Hematopoietic multipotent progenitor cell treated with erythropoietin and hydrocortisone succinate and interleukin-3 and kit ligand, for 15 days (in vitro differentiated cells): ENCODE measurements around the gene RAC3.
"Not testable (repeated sequence)": the region's sequence is repeated elsewhere in the genome, so short reads cannot be mapped to it uniquely, and the experiment has no call there.

Experiments used
- DNase-seq: peaks from one replicate; pipeline ENCODE4 v3.0.0-alpha.2; 2015; ENCODE audit warnings: low spot score

The RAC3 gene

GRCh38 chr17:82023447-82024241 is 7.8 kb upstream of the RAC3 start:
- DNase-seq, result no peak

GRCh38 chr17:82024859-82025258 is 6.6 kb upstream of the RAC3 start:
- no peak for DNase-seq

GRCh38 chr17:82025401-82026107 is 5.9 kb upstream of the RAC3 start:
- DNase-seq, result no peak

GRCh38 chr17:82028246-82028645 is 3.2 kb upstream of the RAC3 start:
- DNase-seq, result no peak

- DNase-seq, result no peak
These were observed 2.5 kb upstream of the RAC3 start for GRCh38 chr17:82028966-82029365.

- DNase-seq, result no peak
These were observed 2.1 kb upstream of the RAC3 start for GRCh38 chr17:82029391-82029790.

GRCh38 chr17:82029990-82030469 is 1.4 kb upstream of the RAC3 start:
- no peak for DNase-seq

- DNase-seq, result peak; percentile 70
These were observed 792 bp upstream of the RAC3 start for GRCh38 chr17:82030470-82031302.

- no peak for DNase-seq
These were observed 578 bp downstream of the RAC3 start for GRCh38 chr17:82031885-82032627.

GRCh38 chr17:82033359-82034085 is 2.0 kb downstream of the RAC3 start:
- DNase-seq, result no peak

GRCh38 chr17:82034371-82035011 is 3.0 kb downstream of the RAC3 start:
- no peak for DNase-seq

- no peak for DNase-seq
These were observed 4.0 kb downstream of the RAC3 start for GRCh38 chr17:82035488-82035887.

- DNase-seq, result no peak
These were observed 4.6 kb downstream of the RAC3 start for GRCh38 chr17:82035956-82036633.

- DNase-seq, result no peak
These were observed 5.2 kb downstream of the RAC3 start for GRCh38 chr17:82036634-82037091.

GRCh38 chr17:82037092-82037888 is 5.8 kb downstream of the RAC3 start, which contains the start of gene DCXR:
DCXR (minus strand) TSS chr17:82037697; CDS start chr17:82037682, 15 bp downstream.
- DNase-seq, result peak; percentile 94

- DNase-seq, result no peak
These were observed 6.4 kb downstream of the RAC3 start for GRCh38 chr17:82037889-82038195.

GRCh38 chr17:82038796-82039409 is 7.4 kb downstream of the RAC3 start:
- DNase-seq, result not testable (repeated sequence)

GRCh38 chr17:82039695-82040299 is 8.3 kb downstream of the RAC3 start:
- DNase-seq, result no peak
